Fibroblast of pulmonary artery (primary cell): ENCODE results near the gene MYO5A.

Experiments used
- DNase-seq: peaks from one replicate; pipeline ENCODE4 v3.0.0-alpha.2; 2010; ENCODE audit warnings: low read depth
- H3K4me3 ChIP-seq: replicated peaks from 2 replicates; pipeline ENCODE4 v1.5.1; 2011; ENCODE audit warnings: low read depth, mild to moderate bottlenecking, control low read depth, low read length, moderate library complexity
- TF ChIP-seq, protein P1 (sequence below): IDR thresholded peaks from 2 replicates; pipeline ENCODE4 v1.5.1; 2011; ENCODE audit warnings: mild to moderate bottlenecking, control low read depth, low read length, inconsistent platforms; ENCODE audit errors: missing control alignments

The MYO5A gene

GRCh38 chr15:52344592-52344991 is 184.1 kb downstream of the MYO5A start:
- TF ChIP-seq, protein P1, sequence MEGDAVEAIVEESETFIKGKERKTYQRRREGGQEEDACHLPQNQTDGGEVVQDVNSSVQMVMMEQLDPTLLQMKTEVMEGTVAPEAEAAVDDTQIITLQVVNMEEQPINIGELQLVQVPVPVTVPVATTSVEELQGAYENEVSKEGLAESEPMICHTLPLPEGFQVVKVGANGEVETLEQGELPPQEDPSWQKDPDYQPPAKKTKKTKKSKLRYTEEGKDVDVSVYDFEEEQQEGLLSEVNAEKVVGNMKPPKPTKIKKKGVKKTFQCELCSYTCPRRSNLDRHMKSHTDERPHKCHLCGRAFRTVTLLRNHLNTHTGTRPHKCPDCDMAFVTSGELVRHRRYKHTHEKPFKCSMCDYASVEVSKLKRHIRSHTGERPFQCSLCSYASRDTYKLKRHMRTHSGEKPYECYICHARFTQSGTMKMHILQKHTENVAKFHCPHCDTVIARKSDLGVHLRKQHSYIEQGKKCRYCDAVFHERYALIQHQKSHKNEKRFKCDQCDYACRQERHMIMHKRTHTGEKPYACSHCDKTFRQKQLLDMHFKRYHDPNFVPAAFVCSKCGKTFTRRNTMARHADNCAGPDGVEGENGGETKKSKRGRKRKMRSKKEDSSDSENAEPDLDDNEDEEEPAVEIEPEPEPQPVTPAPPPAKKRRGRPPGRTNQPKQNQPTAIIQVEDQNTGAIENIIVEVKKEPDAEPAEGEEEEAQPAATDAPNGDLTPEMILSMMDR, result no peak

GRCh38 chr15:52343831-52344230 is 184.8 kb downstream of the MYO5A start:
- TF ChIP-seq, protein P1, result no peak
- no peak overlapping the region for H3K4me3 ChIP-seq
- peak; percentile 21 for DNase-seq

More at GRCh38 chr15:52344592-52344991, 184.1 kb downstream of the MYO5A start:
- DNase-seq, result no peak
- no peak overlapping the region for H3K4me3 ChIP-seq

- TF ChIP-seq, protein P1, result no peak
- no peak for DNase-seq
- H3K4me3 ChIP-seq, result no peak overlapping the region
Measured at GRCh38 chr15:52340093-52340492, 188.6 kb downstream of the MYO5A start.

GRCh38 chr15:52338891-52339290 is 189.8 kb downstream of the MYO5A start:
- TF ChIP-seq, protein P1, result no peak
- no peak overlapping the region for H3K4me3 ChIP-seq
- no peak for DNase-seq

GRCh38 chr15:52338058-52338457 is 190.6 kb downstream of the MYO5A start:
- peak; percentile 30 for DNase-seq
- TF ChIP-seq, protein P1, result no peak

DNA sequence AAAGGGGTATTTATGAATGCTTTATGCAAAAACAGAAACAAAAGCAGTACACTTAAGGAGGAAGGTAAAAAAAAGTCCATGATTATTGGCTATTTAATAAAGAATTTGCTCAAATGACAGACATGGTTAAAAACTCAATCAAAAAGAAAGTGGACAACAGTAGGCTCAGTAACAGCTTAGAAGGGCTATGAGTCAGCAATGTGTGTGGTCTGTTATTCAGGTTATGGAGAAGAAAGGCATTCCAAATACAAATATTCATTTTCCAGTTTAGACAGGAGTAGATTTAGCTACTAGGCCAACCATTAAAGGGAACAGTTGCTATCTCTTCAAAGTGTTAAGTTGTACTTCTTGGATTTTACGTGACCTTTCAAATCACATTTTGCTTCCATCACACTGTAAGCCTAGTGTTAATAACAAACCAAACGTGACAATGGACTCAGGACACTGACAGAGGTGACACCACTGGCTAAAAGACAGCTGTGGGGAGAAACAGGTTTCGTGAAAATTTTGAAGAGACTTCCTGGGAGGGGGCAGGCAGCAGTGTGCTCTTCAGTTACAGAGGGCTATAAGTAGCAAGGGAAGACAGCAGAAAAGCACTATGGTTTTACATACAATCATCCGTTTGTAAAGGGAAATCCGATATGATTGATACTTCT is 191.4 kb downstream of the MYO5A start:
- peak; percentile 53 for DNase-seq
- TF ChIP-seq, protein P1, result no peak
- no peak overlapping the region for H3K4me3 ChIP-seq

More at GRCh38 chr15:52338058-52338457, 190.6 kb downstream of the MYO5A start:
- H3K4me3 ChIP-seq, result no peak overlapping the region

- no peak overlapping the region for H3K4me3 ChIP-seq
- DNase-seq, result no peak
- TF ChIP-seq, protein P1, result no peak
Measured at GRCh38 chr15:52336529-52336928, 192.2 kb downstream of the MYO5A start.
